ENCODE data around the gene RGL2. TPM values are rescaled to one million over a fixed set of nuclear protein-coding genes. Genes with fewer than 3 reads are reported as not detected.

The RGL2 gene
- polyA plus RNA-seq, 1 of the 3 experiments (the other 2 are of a cell fraction): 59.4 TPM

DNA sequence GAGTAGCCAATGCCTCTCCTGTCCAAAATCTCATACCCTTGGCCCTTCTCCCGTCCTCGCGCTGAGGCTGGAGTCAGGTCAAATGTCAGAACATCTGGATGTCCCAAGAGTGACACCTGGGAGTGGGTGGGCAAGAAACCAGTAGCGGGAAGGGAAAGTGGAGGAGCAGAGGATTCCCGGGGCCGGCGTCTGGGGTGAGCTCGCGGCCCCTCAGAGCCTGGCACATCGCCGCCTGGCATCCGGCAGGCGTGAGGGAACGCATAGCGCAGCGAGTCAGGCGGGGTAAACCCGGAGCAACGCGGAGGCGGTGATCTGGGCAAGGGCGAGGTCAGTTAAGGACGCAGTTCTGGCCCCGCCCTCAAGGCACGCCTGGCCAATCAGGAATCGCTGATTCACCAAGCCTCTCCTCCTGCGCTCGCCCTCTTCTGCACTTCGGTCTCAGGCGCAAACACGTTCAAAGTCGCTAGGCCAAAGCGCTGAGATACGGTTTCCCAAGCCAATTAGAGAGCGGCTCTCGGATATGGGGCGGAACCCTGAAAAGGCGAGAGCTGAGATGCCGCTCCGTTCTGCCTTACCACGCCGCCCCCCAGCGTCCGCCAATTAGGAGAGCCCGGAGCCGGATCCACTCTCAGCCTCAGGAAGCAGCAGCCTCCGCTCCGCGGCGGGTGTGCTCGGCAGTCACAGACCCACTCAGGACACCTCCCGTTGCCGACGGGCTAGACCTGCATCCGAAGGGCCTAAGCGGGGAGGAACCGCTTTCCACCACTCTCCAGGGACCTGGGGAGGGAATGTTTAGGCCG, 49.6 kb downstream of the RGL2 start (continued):
- TF ChIP-seq EP300 (IDR thresholded peaks at IDR 0.05; ENCODE audit: borderline replicate concordance in 1 of 2, low read depth in 1 of 2, low read length in 1 of 2) (no peak), ELF1 (IDR thresholded peaks at IDR 0.05) (no peak), FOSL2 (IDR thresholded peaks at IDR 0.05; ENCODE audit: borderline replicate concordance, low read depth) (no peak; the same call in 1 of the 2 replicates), GATA2 (CRISPR knock-in tag; IDR thresholded peaks at IDR 0.05) (no peak), TCF12 (IDR thresholded peaks at IDR 0.05) (no peak), YY1 (IDR thresholded peaks at IDR 0.05; ENCODE audit: low read depth) (no peak), GABPA (IDR thresholded peaks at IDR 0.05; ENCODE audit: low read depth) (peak; percentile 59), SMC3 (IDR thresholded peaks at IDR 0.05; ENCODE audit: low read depth, low read length) (no peak), SIN3A (IDR thresholded peaks at IDR 0.05; ENCODE audit: borderline replicate concordance, low read depth, low read length) (0 out of 2 replicates have a peak, but pooled peaks have one; percentile 33), NRF1 (IDR thresholded peaks at IDR 0.05; ENCODE audit: low read depth, low read length) (peak; percentile 65), FOXJ3 (CRISPR knock-in tag; IDR thresholded peaks at IDR 0.05) (no peak), NFIC (IDR thresholded peaks at IDR 0.05; ENCODE audit: borderline replicate concordance) (no peak), EZH2phosphoT487 (IDR thresholded peaks at IDR 0.05; ENCODE audit: borderline replicate concordance, low read depth) (no peak), RCOR1 (IDR thresholded peaks at IDR 0.05; ENCODE audit: low read length) (no peak), RXRA (IDR thresholded peaks at IDR 0.05; ENCODE audit: borderline replicate concordance, low read depth) (peak; percentile 70; the same call in 1 of the 2 replicates), RFX5 (IDR thresholded peaks at IDR 0.05; ENCODE audit: low read length) (peak; percentile 85), TEAD4 (IDR thresholded peaks at IDR 0.05; ENCODE audit: borderline replicate concordance, insufficient read depth) (no peak), TAF1 (IDR thresholded peaks at IDR 0.05; ENCODE audit: borderline replicate concordance, low read depth, low read length) (peak; percentile 78; the same call in 1 of the 2 replicates), FOXM1 (IDR thresholded peaks at IDR 0.05; ENCODE audit: low read depth) (no peak)
- TF ChIP-seq, protein P1, sequence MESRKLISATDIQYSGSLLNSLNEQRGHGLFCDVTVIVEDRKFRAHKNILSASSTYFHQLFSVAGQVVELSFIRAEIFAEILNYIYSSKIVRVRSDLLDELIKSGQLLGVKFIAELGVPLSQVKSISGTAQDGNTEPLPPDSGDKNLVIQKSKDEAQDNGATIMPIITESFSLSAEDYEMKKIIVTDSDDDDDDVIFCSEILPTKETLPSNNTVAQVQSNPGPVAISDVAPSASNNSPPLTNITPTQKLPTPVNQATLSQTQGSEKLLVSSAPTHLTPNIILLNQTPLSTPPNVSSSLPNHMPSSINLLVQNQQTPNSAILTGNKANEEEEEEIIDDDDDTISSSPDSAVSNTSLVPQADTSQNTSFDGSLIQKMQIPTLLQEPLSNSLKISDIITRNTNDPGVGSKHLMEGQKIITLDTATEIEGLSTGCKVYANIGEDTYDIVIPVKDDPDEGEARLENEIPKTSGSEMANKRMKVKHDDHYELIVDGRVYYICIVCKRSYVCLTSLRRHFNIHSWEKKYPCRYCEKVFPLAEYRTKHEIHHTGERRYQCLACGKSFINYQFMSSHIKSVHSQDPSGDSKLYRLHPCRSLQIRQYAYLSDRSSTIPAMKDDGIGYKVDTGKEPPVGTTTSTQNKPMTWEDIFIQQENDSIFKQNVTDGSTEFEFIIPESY (IDR thresholded peaks at IDR 0.05; ENCODE audit: borderline replicate concordance, low read depth): no peak
- TF ChIP-seq, protein P2, sequence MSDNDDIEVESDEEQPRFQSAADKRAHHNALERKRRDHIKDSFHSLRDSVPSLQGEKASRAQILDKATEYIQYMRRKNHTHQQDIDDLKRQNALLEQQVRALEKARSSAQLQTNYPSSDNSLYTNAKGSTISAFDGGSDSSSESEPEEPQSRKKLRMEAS (IDR thresholded peaks at IDR 0.05; ENCODE audit: low read depth): peak; percentile 86; the same call in 1 of the 2 replicates
- TF ChIP-seq, protein P3, sequence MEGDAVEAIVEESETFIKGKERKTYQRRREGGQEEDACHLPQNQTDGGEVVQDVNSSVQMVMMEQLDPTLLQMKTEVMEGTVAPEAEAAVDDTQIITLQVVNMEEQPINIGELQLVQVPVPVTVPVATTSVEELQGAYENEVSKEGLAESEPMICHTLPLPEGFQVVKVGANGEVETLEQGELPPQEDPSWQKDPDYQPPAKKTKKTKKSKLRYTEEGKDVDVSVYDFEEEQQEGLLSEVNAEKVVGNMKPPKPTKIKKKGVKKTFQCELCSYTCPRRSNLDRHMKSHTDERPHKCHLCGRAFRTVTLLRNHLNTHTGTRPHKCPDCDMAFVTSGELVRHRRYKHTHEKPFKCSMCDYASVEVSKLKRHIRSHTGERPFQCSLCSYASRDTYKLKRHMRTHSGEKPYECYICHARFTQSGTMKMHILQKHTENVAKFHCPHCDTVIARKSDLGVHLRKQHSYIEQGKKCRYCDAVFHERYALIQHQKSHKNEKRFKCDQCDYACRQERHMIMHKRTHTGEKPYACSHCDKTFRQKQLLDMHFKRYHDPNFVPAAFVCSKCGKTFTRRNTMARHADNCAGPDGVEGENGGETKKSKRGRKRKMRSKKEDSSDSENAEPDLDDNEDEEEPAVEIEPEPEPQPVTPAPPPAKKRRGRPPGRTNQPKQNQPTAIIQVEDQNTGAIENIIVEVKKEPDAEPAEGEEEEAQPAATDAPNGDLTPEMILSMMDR (IDR thresholded peaks at IDR 0.05): no peak
- TF ChIP-seq, protein P4, sequence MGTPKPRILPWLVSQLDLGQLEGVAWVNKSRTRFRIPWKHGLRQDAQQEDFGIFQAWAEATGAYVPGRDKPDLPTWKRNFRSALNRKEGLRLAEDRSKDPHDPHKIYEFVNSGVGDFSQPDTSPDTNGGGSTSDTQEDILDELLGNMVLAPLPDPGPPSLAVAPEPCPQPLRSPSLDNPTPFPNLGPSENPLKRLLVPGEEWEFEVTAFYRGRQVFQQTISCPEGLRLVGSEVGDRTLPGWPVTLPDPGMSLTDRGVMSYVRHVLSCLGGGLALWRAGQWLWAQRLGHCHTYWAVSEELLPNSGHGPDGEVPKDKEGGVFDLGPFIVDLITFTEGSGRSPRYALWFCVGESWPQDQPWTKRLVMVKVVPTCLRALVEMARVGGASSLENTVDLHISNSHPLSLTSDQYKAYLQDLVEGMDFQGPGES (IDR thresholded peaks at IDR 0.05; ENCODE audit: low read depth, low read length): peak; percentile 16; the same call in 1 of the 2 replicates
